ENCODE data around the gene ATXN7L1. TPM values are rescaled to one million over a fixed set of nuclear protein-coding genes. Genes with fewer than 3 reads are reported as not detected.
"Not testable (repeated sequence)": the region's sequence is repeated elsewhere in the genome, so short reads cannot be mapped to it uniquely, and the experiment has no call there.

Gene ATXN7L1
- total RNA-seq, 2 experiments from 2014 or later = 0.59 TPM; not detected in 1

DNA sequence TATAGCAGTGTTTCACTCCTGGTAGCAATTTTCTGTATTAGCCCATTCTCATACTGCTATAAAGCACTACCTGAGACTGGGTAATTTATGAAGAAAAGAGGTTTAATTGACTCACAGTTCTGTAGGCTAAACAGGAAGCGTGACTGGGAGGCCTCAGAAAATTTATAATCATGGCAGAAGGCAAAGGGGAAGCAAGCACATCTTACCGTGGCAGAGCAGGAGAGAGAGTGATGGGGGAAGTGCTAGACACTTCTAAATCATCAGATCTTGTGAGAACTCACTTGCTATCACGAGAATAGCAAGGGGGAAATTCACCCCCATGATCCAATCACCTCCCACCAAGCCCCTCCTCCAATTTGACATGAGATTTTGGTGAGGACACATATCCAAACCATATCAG lies 163.5 kb downstream of the ATXN7L1 start:
- Histone ChIP-seq H3K27ac (ENCODE audit: low read depth, low read length, poor library complexity, severe bottlenecking) (no peak overlapping the region), H3K4me3 (ENCODE audit: low read depth, low read length, poor library complexity, severe bottlenecking) (no peak overlapping the region), H4K20me1 (ENCODE audit: insufficient read depth, low read length) (no peaks in the 10 kb centered on the region), H3K9me3 (ENCODE audit: low read length) (peaks cover 19% of the 10 kb centered on the region; the same call in 1 of the 2 replicates), H2AFZ (ENCODE audit: low read length) (no peak overlapping the region), H3K9me2 (ENCODE audit: insufficient read depth, low read length) (no peaks in the 10 kb centered on the region), H3K4me1 (ENCODE audit: insufficient read depth, low read length, poor library complexity, severe bottlenecking) (no peaks in the 10 kb centered on the region), H3K36me3 (ENCODE audit: insufficient read depth, low read length) (no peaks in the 10 kb centered on the region), H3K79me2 (ENCODE audit: insufficient read depth, low read depth, low read length) (no peaks in the 10 kb centered on the region), H3K4me2 (ENCODE audit: low read length) (no peak overlapping the region)
- BruUV-seq (replicated peaks) = no TSS peak
- ChIA-PET CTCF (ENCODE audit: unreplicated experiment) (no interaction called here), POLR2A (no interaction called here)
- TF ChIP-seq, protein P1, sequence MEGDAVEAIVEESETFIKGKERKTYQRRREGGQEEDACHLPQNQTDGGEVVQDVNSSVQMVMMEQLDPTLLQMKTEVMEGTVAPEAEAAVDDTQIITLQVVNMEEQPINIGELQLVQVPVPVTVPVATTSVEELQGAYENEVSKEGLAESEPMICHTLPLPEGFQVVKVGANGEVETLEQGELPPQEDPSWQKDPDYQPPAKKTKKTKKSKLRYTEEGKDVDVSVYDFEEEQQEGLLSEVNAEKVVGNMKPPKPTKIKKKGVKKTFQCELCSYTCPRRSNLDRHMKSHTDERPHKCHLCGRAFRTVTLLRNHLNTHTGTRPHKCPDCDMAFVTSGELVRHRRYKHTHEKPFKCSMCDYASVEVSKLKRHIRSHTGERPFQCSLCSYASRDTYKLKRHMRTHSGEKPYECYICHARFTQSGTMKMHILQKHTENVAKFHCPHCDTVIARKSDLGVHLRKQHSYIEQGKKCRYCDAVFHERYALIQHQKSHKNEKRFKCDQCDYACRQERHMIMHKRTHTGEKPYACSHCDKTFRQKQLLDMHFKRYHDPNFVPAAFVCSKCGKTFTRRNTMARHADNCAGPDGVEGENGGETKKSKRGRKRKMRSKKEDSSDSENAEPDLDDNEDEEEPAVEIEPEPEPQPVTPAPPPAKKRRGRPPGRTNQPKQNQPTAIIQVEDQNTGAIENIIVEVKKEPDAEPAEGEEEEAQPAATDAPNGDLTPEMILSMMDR (conservative IDR thresholded peaks at IDR 0.05; ENCODE audit: low read length) = no peak
- no peak for TF ChIP-seq EZH2phosphoT487 (IDR thresholded peaks at IDR 0.05; ENCODE audit: borderline replicate concordance, low read depth, low read length)
- no peak for DNase-seq (ENCODE audit: low spot score)
- intact Hi-C loops (cut with micrococcal nuclease; ENCODE audit: unreplicated experiment) = no loop called here

DNA sequence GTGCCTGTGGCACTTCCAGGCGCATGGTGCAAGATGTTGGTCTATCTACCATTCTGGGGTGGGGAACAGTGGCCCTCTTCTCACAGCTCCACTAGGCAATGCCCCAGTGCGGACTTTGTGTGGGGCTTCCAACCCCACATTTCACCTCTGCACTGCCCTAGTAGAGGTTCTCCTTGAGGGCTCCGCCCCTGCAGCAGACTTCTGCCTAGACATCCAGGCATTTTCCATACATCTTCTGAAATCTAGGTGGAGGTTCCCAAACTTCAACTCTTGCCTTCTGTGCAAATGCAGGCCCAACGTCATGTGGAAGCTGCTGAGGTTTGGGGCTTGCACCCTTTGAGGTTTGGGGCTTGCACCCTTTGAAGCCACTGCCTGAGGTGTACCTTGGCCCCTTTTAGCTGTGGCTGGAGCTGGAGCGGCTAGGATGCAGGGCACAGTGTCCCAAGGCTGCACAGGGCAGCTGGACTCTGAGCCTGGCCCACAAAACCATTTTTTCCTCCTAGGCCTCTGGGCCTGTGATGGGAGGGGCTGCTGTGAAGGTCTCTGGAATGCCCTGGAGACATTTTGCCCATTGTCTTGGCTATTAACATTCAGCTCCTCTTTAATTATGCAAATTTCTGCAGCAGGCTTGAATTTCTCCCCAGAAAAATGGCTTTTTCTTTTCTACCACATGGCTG lies 164.5 kb downstream of the ATXN7L1 start:
- no peak for DNase-seq (ENCODE audit: low spot score)
- ChIA-PET CTCF (ENCODE audit: unreplicated experiment) (no interaction called here), POLR2A (no interaction called here)
- H3K9me2 ChIP-seq (ENCODE audit: insufficient read depth, low read length) = no peaks in the 10 kb centered on the region
- no peaks in the 10 kb centered on the region for H4K20me1 ChIP-seq (ENCODE audit: insufficient read depth, low read length)
- no peak overlapping the region for H3K4me2 ChIP-seq (ENCODE audit: low read length)
- no peak for TF ChIP-seq EZH2phosphoT487 (IDR thresholded peaks at IDR 0.05; ENCODE audit: borderline replicate concordance, low read depth, low read length)
- TF ChIP-seq, protein P1 (conservative IDR thresholded peaks at IDR 0.05; ENCODE audit: low read length) = no peak
- H3K4me3 ChIP-seq (ENCODE audit: low read depth, low read length, poor library complexity, severe bottlenecking) = no peak overlapping the region
- no peak overlapping the region for H3K27ac ChIP-seq (ENCODE audit: low read depth, low read length, poor library complexity, severe bottlenecking)
- BruUV-seq (replicated peaks) = no TSS peak
- no peaks in the 10 kb centered on the region for H3K36me3 ChIP-seq (ENCODE audit: insufficient read depth, low read length)
- intact Hi-C loops (cut with micrococcal nuclease; ENCODE audit: unreplicated experiment) = no loop called here
- H3K4me1 ChIP-seq (ENCODE audit: insufficient read depth, low read length, poor library complexity, severe bottlenecking) = no peaks in the 10 kb centered on the region
- no peak overlapping the region for H2AFZ ChIP-seq (ENCODE audit: low read length)
- peaks cover 19% of the 10 kb centered on the region; the same call in 1 of the 2 replicates for H3K9me3 ChIP-seq (ENCODE audit: low read length)
- no peaks in the 10 kb centered on the region for H3K79me2 ChIP-seq (ENCODE audit: insufficient read depth, low read depth, low read length)

DNA sequence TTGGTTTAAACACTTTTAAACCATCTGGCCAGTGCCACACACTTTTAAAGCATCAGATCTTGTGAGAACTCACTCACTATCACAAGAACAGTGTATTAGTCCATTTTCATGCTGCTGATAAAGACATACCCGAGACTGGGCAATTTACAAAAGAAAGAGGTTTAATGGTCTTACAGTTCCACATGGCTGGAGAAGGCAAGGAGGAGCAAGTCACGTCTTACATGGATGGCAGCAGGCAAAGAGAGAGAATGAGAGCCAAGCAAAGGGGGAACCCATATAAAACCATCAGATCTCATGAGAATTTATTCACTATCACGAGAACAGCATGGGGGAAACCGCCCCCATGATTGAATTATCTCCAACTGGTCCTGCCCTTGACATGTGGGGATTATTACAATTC lies 165.7 kb downstream of the ATXN7L1 start:
- H3K4me1 ChIP-seq (ENCODE audit: insufficient read depth, low read length, poor library complexity, severe bottlenecking); H3K27ac ChIP-seq (ENCODE audit: low read depth, low read length, poor library complexity, severe bottlenecking); H3K36me3 ChIP-seq (ENCODE audit: insufficient read depth, low read length); CTCF ChIA-PET (ENCODE audit: unreplicated experiment); BruUV-seq (replicated peaks); POLR2A ChIA-PET; H3K4me2 ChIP-seq (ENCODE audit: low read length); H3K79me2 ChIP-seq (ENCODE audit: insufficient read depth, low read depth, low read length); DNase-seq (ENCODE audit: low spot score); H3K9me2 ChIP-seq (ENCODE audit: insufficient read depth, low read length); H3K4me3 ChIP-seq (ENCODE audit: low read depth, low read length, poor library complexity, severe bottlenecking); H2AFZ ChIP-seq (ENCODE audit: low read length); intact Hi-C loops (cut with micrococcal nuclease; ENCODE audit: unreplicated experiment); H4K20me1 ChIP-seq (ENCODE audit: insufficient read depth, low read length): not testable (repeated sequence)
- peaks cover 19% of the 10 kb centered on the region; the same call in 1 of the 2 replicates for H3K9me3 ChIP-seq (ENCODE audit: low read length)

Data from OCI-LY7 (cell line).